Muscle layer of colon (tissue), 2 donors: ENCODE results near the gene SLC27A5.
A peak's percentile ranks its signal among the peaks of the same experiment; 100 is the strongest.
"Not testable (repeated sequence)": the region's sequence is repeated elsewhere in the genome, so short reads cannot be mapped to it uniquely, and the experiment has no call there.

Source experiments
- H3K27ac ChIP-seq: one replicate; pipeline ENCODE4 v1.7.0; 2013; ENCODE audit warnings: low read depth, mild to moderate bottlenecking, low read length, moderate library complexity
- H3K27me3 ChIP-seq, 2 donors: one replicate each; pipeline ENCODE4 v1.7.0; 2013; ENCODE audit warnings: low read length in 2 of 2, mild to moderate bottlenecking in 2 of 2; ENCODE audit not compliant: insufficient read depth in 2 of 2, control insufficient read depth in 1 of 2
- H3K36me3 ChIP-seq: one replicate; pipeline ENCODE4 v1.7.0; 2013; ENCODE audit warnings: mild to moderate bottlenecking, low read length; ENCODE audit not compliant: insufficient read depth
- H3K4me1 ChIP-seq: one replicate; pipeline ENCODE4 v1.7.0; 2013; ENCODE audit warnings: mild to moderate bottlenecking, low read length; ENCODE audit not compliant: insufficient read depth
- H3K4me3 ChIP-seq, 2 donors: one replicate each; pipeline ENCODE4 v1.7.0; 2013; ENCODE audit warnings: low read length in 2 of 2, low read depth in 1 of 2, mild to moderate bottlenecking in 1 of 2, moderate library complexity in 1 of 2
- H3K9ac ChIP-seq: one replicate; pipeline ENCODE4 v1.7.0; 2013; ENCODE audit warnings: low read length
- H3K9me3 ChIP-seq: one replicate; pipeline ENCODE4 v1.7.0; 2013; ENCODE audit warnings: mild to moderate bottlenecking, low read length
- donor health status: abdominal sarcoma.
- donor health status: Adenocarcinoma of cecum.

The SLC27A5 gene

GRCh38 chr19:58548859-58549663 is 37.3 kb upstream of the SLC27A5 start:
- Histone ChIP-seq H3K4me3 (no peak overlapping the region), H3K27me3 (no peaks in the 10 kb centered on the region), H3K36me3 (peaks cover 78% of the 10 kb centered on the region), H3K9ac (no peak overlapping the region), H3K4me1 (peaks cover 35% of the 10 kb centered on the region), H3K9me3 (no peaks in the 10 kb centered on the region), H3K27ac (no peak overlapping the region)

GRCh38 chr19:58547323-58548312 is 35.8 kb upstream of the SLC27A5 start:
- Histone ChIP-seq H3K9me3 (no peaks in the 10 kb centered on the region), H3K4me1 (peaks cover 27% of the 10 kb centered on the region), H3K27ac (no peak overlapping the region), H3K36me3 (peaks cover 69% of the 10 kb centered on the region), H3K9ac (no peak overlapping the region), H3K4me3 (no peak overlapping the region), H3K27me3 (no peaks in the 10 kb centered on the region)

GRCh38 chr19:58546019-58546530 is 34.3 kb upstream of the SLC27A5 start:
- peak overlapping the region; percentile 92 for H3K9ac ChIP-seq
- H3K27ac ChIP-seq, result no peak overlapping the region
- H3K9me3 ChIP-seq, result no peaks in the 10 kb centered on the region
- peaks cover 53% of the 10 kb centered on the region for H3K36me3 ChIP-seq
- H3K4me3 ChIP-seq, result peak overlapping the region in 1 of 2 donors; percentile 91
- H3K27me3 ChIP-seq, result no peaks in the 10 kb centered on the region
- peaks cover 27% of the 10 kb centered on the region for H3K4me1 ChIP-seq

- peak overlapping the region; percentile 82 to 91 for H3K4me3 ChIP-seq
- peak overlapping the region; percentile 81 for H3K27ac ChIP-seq
- peaks cover 27% of the 10 kb centered on the region for H3K4me1 ChIP-seq
- peak overlapping the region; percentile 92 for H3K9ac ChIP-seq
- no peaks in the 10 kb centered on the region for H3K9me3 ChIP-seq
- peaks cover 47% of the 10 kb centered on the region for H3K36me3 ChIP-seq
- no peaks in the 10 kb centered on the region for H3K27me3 ChIP-seq
These were observed 33.7 kb upstream of the SLC27A5 start for GRCh38 chr19:58545286-58546018.

- peaks cover 27% of the 10 kb centered on the region for H3K4me1 ChIP-seq
- peaks cover 40% of the 10 kb centered on the region for H3K36me3 ChIP-seq
- peak overlapping the region; percentile 82 to 91 for H3K4me3 ChIP-seq
- peak overlapping the region; percentile 92 for H3K9ac ChIP-seq
- H3K27me3 ChIP-seq, result no peaks in the 10 kb centered on the region
- H3K27ac ChIP-seq, result peak overlapping the region; percentile 90
- no peaks in the 10 kb centered on the region for H3K9me3 ChIP-seq
These were observed 32.9 kb upstream of the SLC27A5 start for GRCh38 chr19:58544591-58545285.

- H3K36me3 ChIP-seq, result peaks cover 33% of the 10 kb centered on the region
- peak within 1 kb of the TSS; percentile 90 for H3K27ac ChIP-seq
- H3K4me1 ChIP-seq, result peaks cover 27% of the 10 kb centered on the region
- peak within 1 kb of the TSS; percentile 92 for H3K9ac ChIP-seq
- H3K9me3 ChIP-seq, result no peaks in the 10 kb centered on the region
- peak within 1 kb of the TSS; percentile 82 to 91 for H3K4me3 ChIP-seq
- no peaks in the 10 kb centered on the region for H3K27me3 ChIP-seq
These were observed 32.2 kb upstream of the SLC27A5 start, which contains the start of gene TRIM28 for GRCh38 chr19:58543826-58544590. Gene TRIM28, plus strand, starts transcription at chr19:58544064. Its CDS starts 694 bp downstream, at chr19:58544758.

GRCh38 chr19:58542641-58543372 is 31.0 kb upstream of the SLC27A5 start:
- peaks cover 0 to 11% of the 10 kb centered on the region in 2 donors for H3K27me3 ChIP-seq
- H3K36me3 ChIP-seq, result peaks cover 21% of the 10 kb centered on the region
- H3K4me1 ChIP-seq, result peaks cover 27% of the 10 kb centered on the region
- not testable (repeated sequence) for H3K4me3 ChIP-seq, H3K9me3 ChIP-seq, H3K27ac ChIP-seq, H3K9ac ChIP-seq

- not testable (repeated sequence) for H3K9ac ChIP-seq, H3K9me3 ChIP-seq, H3K27ac ChIP-seq, H3K36me3 ChIP-seq, H3K4me1 ChIP-seq, H3K4me3 ChIP-seq
- H3K27me3 ChIP-seq, result peaks cover 0 to 16% of the 10 kb centered on the region in 2 donors
These were observed 27.4 kb upstream of the SLC27A5 start for GRCh38 chr19:58539169-58539559.

- H3K4me1 ChIP-seq, result no peaks in the 10 kb centered on the region
- no peak overlapping the region for H3K9ac ChIP-seq
- no peak overlapping the region for H3K4me3 ChIP-seq
- no peaks in the 10 kb centered on the region for H3K36me3 ChIP-seq
- no peak overlapping the region for H3K27ac ChIP-seq
- H3K27me3 ChIP-seq, result peaks cover 0 to 16% of the 10 kb centered on the region in 2 donors
- no peaks in the 10 kb centered on the region for H3K9me3 ChIP-seq
These were observed 26.7 kb upstream of the SLC27A5 start for GRCh38 chr19:58538257-58539168.
